Nephron progenitor cell (in vitro differentiated cells): ENCODE results near the gene ERC2.
A peak's percentile ranks its signal among the peaks of the same experiment; 100 is the strongest.

ENCODE experiments used
- DNase-seq: peaks from one replicate; pipeline ENCODE4 v3.0.0; 2021
- H3K27ac Mint-ChIP-seq: 2 replicates; pipeline ENCODE4 v1.8.0; 2021; ENCODE audit warnings: mild to moderate bottlenecking, moderate library complexity, mixed read lengths
- H3K27me3 Mint-ChIP-seq: 2 replicates; pipeline ENCODE4 v1.8.0; 2021; ENCODE audit warnings: mild to moderate bottlenecking, low read depth, mixed read lengths; ENCODE audit not compliant: poor library complexity
- H3K36me3 Mint-ChIP-seq: 2 replicates; pipeline ENCODE4 v1.8.0; 2021; ENCODE audit warnings: low read depth, mixed read lengths
- H3K4me1 Mint-ChIP-seq: 2 replicates; pipeline ENCODE4 v1.8.0; 2021; ENCODE audit warnings: mixed read lengths
- H3K4me3 Mint-ChIP-seq: 2 replicates; pipeline ENCODE4 v1.8.0; 2021; ENCODE audit warnings: mild to moderate bottlenecking, moderate library complexity, mixed read lengths
- H3K9me3 Mint-ChIP-seq: 2 replicates; pipeline ENCODE4 v1.8.0; 2021; ENCODE audit warnings: mild to moderate bottlenecking, moderate library complexity, mixed read lengths
- CTCF ChIP-seq: fragments of 200-600 bp; sonication (generic); IDR thresholded peaks from 2 replicates; pipeline ENCODE4 v1.5.0; 2021; ENCODE audit warnings: antibody characterized with exemption

ERC2 gene

GRCh38 chr3:55782351-55782750, 685.9 kb downstream of the ERC2 start:
- Mint-ChIP-seq H3K27ac (no peak overlapping the region), H3K4me1 (peaks cover 4% of the 10 kb centered on the region), H3K9me3 (peaks cover 8% of the 10 kb centered on the region), H3K36me3 (peaks cover 5% of the 10 kb centered on the region), H3K4me3 (no peak overlapping the region), H3K27me3 (no peaks in the 10 kb centered on the region)
- no peak for DNase-seq
- no peak for TF ChIP-seq CTCF

GRCh38 chr3:55780913-55781312, 687.4 kb downstream of the ERC2 start:
- Mint-ChIP-seq H3K27ac (no peak overlapping the region), H3K36me3 (peaks cover 5% of the 10 kb centered on the region), H3K27me3 (no peaks in the 10 kb centered on the region), H3K4me3 (no peak overlapping the region), H3K4me1 (peaks cover 11% of the 10 kb centered on the region), H3K9me3 (peaks cover 8% of the 10 kb centered on the region)
- no peak for DNase-seq
- no peak for TF ChIP-seq CTCF

GRCh38 chr3:55779543-55779942, 688.7 kb downstream of the ERC2 start:
- H3K4me3 Mint-ChIP-seq = no peak overlapping the region
- H3K27ac Mint-ChIP-seq = no peak overlapping the region
- peaks cover 5% of the 10 kb centered on the region for H3K36me3 Mint-ChIP-seq
- peaks cover 8% of the 10 kb centered on the region for H3K9me3 Mint-ChIP-seq
- H3K4me1 Mint-ChIP-seq = peaks cover 25% of the 10 kb centered on the region
- no peak for DNase-seq
- no peaks in the 10 kb centered on the region for H3K27me3 Mint-ChIP-seq
- no peak for TF ChIP-seq CTCF

- Mint-ChIP-seq H3K4me3 (no peak overlapping the region), H3K4me1 (peaks cover 27% of the 10 kb centered on the region), H3K9me3 (peaks cover 8% of the 10 kb centered on the region), H3K36me3 (peaks cover 5% of the 10 kb centered on the region), H3K27me3 (no peaks in the 10 kb centered on the region), H3K27ac (peak overlapping the region; percentile 86)
- DNase-seq = no peak
- no peak for TF ChIP-seq CTCF
These were observed 692.7 kb downstream of the ERC2 start for GRCh38 chr3:55775366-55776154.

- no peak for DNase-seq
- Mint-ChIP-seq H3K4me3 (no peak overlapping the region), H3K36me3 (peaks cover 5% of the 10 kb centered on the region), H3K4me1 (peaks cover 30% of the 10 kb centered on the region), H3K27ac (peak overlapping the region; percentile 86), H3K27me3 (no peaks in the 10 kb centered on the region), H3K9me3 (peaks cover 8% of the 10 kb centered on the region)
- no peak for TF ChIP-seq CTCF
These were observed 693.4 kb downstream of the ERC2 start for GRCh38 chr3:55774856-55775255.

- DNase-seq = no peak
- no peaks in the 10 kb centered on the region for H3K27me3 Mint-ChIP-seq
These were observed 696.8 kb downstream of the ERC2 start for GRCh38 chr3:55771503-55771902.

More at GRCh38 chr3:55771503-55771902, 696.8 kb downstream of the ERC2 start:
- no peaks in the 10 kb centered on the region for H3K36me3 Mint-ChIP-seq
- peaks cover 6% of the 10 kb centered on the region for H3K9me3 Mint-ChIP-seq
- H3K4me3 Mint-ChIP-seq = no peak overlapping the region
- no peak for TF ChIP-seq CTCF
- H3K27ac Mint-ChIP-seq = no peak overlapping the region
- H3K4me1 Mint-ChIP-seq = peaks cover 36% of the 10 kb centered on the region
